CD1c-positive myeloid dendritic cell (primary cell): ENCODE measurements around the gene CPEB3.
"Not testable (repeated sequence)": the region's sequence is repeated elsewhere in the genome, so short reads cannot be mapped to it uniquely, and the experiment has no call there.

Experiments used
- DNase-seq: peaks from one replicate; pipeline ENCODE4 v3.0.0-alpha.2; 2016; ENCODE audit errors: extremely low spot score

The CPEB3 gene

GRCh38 chr10:92290837-92291615, at the start of gene CPEB3, which contains the start of gene MARCHF5:
Gene CPEB3 (minus strand): TSS chr10:92291078. CDS start chr10:92240350, 50,728 bp downstream.
Gene MARCHF5 (plus strand): TSS chr10:92291167. CDS start chr10:92291495, 328 bp downstream.
- DNase-seq = peak; percentile 97

GRCh38 chr10:92329927-92330326, 39.0 kb upstream of the CPEB3 start:
- not testable (repeated sequence) for DNase-seq

DNA sequence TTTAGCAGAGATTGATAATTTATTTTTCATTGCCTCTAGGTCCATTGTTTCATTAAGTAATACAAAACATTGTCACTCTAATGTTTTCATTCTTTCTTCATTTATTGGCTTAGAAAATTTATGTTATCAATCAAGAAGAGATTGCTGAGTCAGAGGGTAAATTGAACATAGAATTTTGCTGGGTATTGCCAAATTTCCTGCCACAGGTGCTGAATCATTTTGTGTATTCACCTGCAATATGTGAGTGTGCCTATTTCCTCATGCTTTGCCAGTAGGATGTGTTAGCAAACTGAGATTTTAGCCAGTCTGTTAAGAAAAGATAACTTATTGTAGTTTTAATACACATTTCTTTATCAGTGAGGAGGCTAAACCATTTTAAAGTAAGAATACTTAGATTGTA, 38.1 kb upstream of the CPEB3 start:
- DNase-seq = no peak

DNA sequence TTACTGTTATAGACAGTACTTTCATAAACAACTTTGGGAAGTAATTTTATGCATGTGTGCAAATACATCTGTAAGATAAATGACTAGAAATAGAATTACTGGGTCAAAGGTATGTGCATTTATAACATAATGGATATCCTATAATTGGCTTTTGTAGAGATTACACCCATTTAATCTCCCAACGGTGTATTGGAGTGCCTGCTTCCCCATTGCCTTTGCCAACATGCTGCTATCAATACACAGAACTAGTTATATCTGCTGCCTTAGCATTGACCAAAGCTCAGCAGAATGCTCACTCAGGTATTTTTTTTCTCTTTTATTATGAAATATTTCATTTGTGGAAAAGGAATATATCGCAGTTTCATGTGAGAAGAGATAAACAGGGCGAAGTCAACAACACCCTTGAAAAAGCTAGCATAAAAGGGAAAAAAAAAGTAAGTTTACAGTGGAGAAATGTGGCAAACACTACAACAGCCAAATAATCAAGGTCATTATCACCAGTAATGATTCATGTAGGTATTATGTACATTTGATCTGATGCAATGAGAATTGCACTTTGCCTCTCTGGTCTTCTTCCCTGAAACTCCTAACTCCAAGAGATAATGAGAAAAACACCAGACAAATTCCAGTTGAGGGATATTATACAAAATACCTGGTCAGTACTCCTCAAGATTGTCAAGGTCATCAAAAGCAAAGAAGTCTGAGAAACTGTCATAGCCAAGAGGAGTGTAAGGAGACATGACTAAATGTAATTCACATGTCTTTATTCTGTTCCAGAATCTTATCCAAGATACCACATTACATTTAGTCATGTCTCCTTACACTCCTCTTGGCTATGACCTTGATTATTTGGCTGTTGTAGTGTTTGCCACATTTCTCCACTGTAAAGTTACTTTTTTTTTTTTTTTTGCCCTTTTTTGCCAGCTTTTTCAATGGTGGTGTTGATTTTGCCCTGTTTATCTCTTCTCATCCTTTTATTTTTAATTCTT, 36.9 kb upstream of the CPEB3 start:
- no peak for DNase-seq

- DNase-seq = no peak
These were observed 32.2 kb upstream of the CPEB3 start for GRCh38 chr10:92323079-92323478.

DNA sequence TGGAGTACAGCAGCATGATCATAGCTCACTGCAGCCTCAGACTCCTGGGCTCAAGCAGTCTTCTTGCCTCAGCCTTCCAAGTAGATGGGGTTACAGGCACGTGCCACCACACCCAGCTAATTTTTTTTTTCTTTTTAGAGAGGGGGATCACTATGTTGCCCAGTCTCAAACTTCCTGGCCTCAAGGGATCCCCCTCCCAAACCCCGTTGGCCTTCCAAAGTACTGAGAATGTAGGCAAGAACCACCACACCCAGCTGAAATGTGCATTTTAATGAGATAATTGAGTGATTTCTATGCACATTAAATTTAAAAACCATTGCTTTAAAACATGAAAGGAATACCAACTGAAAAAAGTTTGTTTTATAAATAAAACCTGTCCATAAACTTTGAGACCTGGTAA, 25.7 kb upstream of the CPEB3 start:
- no peak for DNase-seq

DNA sequence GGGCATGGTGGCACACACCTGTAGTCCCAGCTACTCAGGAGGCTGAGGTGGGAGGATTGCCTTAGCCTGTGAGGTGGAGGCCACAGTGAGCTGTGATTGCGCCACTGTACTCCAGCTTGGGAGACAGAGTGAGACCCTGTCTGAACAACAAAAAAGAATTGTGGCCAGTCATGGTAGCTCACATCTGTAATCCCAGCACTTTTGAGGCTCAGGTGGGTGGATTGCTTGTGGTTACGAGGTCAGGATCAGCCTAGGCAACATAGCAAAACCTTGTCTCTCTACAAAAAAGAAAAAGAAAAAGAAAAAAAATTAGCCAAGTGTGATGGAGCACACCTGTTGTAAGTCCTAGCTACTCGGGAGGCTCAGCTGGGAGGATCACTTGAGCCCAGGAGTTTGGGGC, 22.9 kb upstream of the CPEB3 start:
- DNase-seq = no peak

GRCh38 chr10:92309272-92309671, 18.4 kb upstream of the CPEB3 start:
- DNase-seq = no peak

DNA sequence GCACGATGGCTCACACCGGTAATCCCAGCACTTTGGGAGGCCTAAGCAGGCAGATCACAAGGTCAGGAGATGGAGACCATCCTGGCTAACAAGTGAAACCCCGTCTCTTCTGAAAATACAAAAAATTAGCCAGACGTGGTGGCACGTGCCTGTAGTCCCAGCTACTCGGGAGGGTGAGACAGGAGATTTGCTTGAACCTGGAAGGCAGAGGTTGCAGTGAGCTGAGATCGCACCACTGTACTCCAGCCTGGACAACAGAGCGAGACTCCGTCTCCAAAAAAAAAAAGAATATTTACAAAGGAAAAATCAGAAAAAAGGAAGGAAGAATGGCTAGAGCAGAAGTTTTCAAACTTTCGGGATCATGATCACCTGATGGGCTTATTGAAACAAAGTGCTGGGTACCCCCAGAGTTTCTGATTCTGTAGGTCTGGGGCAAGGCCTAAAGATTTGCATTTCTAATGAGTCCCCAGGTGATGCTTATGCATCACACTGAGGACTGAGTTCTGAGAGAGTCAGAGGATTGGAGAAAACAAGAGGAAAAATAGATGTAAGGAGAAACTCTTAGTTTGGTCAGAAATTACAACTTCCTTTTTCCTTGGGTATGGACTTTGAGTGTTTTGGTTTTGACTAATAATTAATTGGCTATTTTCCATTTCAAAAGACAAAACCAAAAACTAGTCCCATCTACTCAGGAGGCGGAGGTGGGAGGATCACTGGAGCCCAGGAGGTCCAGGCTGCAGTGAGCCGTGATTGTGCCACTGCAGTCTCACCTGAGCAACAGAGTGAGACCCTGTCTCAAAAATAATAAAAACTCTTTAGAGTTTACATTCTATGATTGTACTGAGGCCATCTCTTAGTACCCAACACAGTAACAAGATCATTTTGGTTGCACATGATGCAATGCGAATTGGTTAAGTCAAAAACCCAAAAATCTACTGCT, 14.5 kb upstream of the CPEB3 start:
- no peak for DNase-seq

GRCh38 chr10:92304061-92304460, 13.2 kb upstream of the CPEB3 start:
- peak; percentile 9 for DNase-seq

- no peak for DNase-seq
These were observed 12.2 kb upstream of the CPEB3 start for GRCh38 chr10:92303096-92303495.

GRCh38 chr10:92298487-92298886, 7.6 kb upstream of the CPEB3 start:
- no peak for DNase-seq

DNA sequence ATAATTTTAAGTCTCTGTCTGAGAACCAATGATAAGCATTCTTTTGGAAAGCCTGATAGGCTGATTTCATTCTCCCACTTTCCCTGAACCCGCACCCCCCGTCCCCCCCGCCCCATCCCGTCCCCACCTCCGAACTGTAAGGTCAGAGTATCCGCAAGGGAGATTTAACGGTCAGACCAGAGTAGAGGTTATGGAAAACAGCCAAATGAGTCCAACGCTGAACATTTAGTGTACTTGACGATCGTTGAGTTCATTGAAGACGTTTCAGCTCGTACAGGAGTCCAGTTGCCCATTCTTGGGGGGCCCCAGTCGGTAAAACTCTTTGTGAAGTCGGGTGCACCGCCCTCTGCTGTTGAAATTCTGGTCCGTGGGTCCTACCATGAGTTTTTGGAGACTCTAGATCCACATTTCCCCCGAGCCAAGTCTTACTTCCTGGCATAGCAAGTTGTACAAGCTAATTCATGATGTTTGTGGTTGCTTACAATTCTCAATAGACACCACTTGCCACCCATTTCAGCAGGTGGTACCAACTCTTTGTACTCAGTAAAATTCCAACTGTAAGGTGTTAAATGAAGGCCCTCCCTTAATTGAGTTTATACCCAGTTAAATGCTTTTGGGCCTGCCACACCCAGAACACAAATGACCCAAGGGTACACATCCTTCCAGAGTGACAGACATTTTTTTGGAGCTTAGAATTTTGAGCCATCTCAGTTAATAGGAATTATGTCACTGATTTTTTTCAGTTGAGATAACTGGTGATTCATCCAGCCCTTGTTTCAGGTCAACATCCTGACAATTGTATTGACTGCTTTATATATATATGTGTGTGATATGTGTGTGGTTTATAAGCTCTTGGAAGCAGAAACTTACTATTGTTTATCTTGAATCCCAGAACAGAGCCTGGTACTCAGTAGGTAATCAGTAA, 1.3 kb upstream of the CPEB3 start:
- peak; percentile 59 for DNase-seq

GRCh38 chr10:92291616-92291865, 663 bp upstream of the CPEB3 start:
- DNase-seq = no peak

- DNase-seq = peak; percentile 49
These were observed 622 bp downstream of the CPEB3 start for GRCh38 chr10:92290076-92290836.

DNA sequence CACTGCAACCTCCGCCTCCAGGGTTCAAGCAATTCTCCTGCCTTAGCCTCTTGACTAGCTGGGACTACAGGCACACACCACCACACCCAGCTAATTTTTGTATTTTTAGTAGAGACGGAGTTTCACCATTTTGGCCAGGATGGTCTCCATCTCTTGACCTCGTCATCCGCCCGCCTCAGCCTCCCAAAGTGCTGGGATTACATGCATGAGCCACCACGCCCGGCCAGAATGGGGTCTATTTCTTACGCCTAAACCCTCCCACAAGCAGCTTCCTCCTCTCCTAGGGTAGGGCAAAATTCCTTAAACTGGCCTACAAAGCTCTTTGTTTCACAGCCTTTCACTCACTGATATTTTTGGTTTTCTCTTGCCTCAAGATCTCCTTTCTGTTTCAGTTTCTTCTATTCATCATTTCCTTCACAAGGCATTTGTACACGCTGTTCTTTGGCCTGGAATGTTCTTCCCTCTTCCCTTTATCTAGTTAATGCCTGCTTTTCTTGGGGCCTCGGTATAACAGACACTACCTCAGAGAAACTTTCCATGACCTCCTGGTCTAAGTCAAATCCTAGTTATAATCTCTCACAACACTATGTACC, 6.7 kb downstream of the CPEB3 start:
- no peak for DNase-seq

- peak; percentile 37 for DNase-seq
These were observed 11.7 kb downstream of the CPEB3 start for GRCh38 chr10:92278996-92279696.

- no peak for DNase-seq
These were observed 16.8 kb downstream of the CPEB3 start for GRCh38 chr10:92274071-92274470.

DNA sequence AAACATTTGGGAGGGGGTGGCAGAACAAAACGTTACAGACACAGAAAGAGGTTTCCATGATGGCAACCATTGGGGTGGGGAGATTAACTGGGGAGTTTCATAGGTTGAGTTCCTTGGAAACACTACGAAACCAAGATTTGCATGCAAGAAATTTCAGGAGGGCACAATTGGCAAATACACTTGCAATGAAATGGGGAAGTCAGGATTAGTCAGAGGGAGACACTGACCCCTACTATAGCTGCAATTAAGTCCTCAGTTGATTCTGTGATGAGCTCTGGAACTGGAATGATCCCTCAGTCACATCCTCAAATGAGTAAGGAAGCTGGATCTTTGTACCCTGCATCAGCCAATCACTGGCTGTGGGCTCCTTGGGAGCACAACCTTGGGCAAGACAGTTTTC, 22.1 kb downstream of the CPEB3 start:
- DNase-seq = peak; percentile 85
